ENCODE results near the gene ZDHHC11.

Gene ZDHHC11

DNA sequence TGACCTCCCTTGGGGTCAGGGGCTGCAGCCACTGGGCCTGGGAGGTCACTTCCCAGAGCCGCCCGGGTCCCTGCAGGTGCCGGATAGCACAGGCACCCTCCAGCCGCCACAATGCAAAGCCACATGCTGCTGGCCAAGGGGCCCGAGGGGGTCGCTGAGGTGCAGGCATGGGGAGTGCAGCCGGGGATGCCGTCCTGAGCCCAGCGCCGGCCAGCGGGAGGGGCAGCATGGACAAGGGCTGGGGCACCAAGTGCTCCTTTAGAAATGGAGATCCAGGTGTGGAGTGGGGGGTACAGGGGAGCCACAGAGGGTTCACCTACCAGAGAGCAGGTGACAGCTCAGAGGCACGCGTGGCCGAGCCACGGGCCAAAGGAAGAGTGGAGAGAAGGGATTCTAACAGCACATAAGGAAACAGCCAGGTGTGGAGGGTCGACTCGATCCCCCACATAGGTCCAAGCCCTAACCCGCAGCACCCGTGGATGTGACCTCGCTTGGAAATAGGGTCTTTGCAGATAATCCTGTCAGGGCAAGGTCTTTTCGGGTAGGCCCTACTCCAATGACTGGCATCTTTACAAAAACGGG lies 90.9 kb downstream of the ZDHHC11 start:
- TF ChIP-seq, protein P1, sequence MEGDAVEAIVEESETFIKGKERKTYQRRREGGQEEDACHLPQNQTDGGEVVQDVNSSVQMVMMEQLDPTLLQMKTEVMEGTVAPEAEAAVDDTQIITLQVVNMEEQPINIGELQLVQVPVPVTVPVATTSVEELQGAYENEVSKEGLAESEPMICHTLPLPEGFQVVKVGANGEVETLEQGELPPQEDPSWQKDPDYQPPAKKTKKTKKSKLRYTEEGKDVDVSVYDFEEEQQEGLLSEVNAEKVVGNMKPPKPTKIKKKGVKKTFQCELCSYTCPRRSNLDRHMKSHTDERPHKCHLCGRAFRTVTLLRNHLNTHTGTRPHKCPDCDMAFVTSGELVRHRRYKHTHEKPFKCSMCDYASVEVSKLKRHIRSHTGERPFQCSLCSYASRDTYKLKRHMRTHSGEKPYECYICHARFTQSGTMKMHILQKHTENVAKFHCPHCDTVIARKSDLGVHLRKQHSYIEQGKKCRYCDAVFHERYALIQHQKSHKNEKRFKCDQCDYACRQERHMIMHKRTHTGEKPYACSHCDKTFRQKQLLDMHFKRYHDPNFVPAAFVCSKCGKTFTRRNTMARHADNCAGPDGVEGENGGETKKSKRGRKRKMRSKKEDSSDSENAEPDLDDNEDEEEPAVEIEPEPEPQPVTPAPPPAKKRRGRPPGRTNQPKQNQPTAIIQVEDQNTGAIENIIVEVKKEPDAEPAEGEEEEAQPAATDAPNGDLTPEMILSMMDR (IDR thresholded peaks at IDR 0.05; ENCODE audit: insufficient read depth, low read length, missing control alignments): no peak
- H3K4me3 ChIP-seq (ENCODE audit: low read depth, low read length): no peak overlapping the region
- ChIA-PET POLR2A (no interaction called here), CTCF (no interaction called here)
- DNase-seq (ENCODE audit: low read depth, low spot score): no peak

DNA sequence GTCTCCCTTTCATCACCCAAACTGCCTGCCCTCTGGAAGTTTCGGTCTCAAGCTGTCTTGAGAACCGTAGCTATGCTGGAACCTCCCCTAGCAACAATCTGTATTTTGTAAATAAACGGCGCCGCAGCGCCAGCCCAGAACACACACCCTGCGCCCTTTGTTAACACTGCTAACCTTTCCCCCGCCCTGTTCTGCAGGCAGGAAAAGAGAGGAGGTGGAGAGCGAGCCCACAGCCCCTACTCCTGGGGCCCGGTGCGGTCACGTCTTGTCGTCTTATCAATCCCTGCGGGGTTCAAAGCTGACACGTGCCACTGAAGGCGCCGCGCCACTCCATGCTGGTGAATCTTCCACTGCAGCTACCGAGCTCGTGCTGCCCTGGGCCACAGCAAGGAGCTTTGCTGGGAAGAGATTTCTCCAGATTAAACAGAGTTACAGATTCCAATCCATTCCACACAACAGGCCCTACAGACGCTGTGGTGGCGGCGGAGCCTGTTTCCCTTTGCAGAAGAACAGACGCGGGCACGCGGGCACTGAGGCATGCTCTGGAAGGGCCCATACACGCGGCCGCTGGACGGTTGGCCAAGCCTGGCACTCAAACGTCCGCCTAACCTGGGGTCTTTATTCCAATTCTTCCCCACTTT lies 91.6 kb downstream of the ZDHHC11 start:
- TF ChIP-seq, protein P1 (IDR thresholded peaks at IDR 0.05; ENCODE audit: insufficient read depth, low read length, missing control alignments): no peak
- no peak overlapping the region for H3K4me3 ChIP-seq (ENCODE audit: low read depth, low read length)
- CTCF ChIA-PET: no interaction called here
- no peak for DNase-seq (ENCODE audit: low read depth, low spot score)
- POLR2A ChIA-PET: no interaction called here

DNA sequence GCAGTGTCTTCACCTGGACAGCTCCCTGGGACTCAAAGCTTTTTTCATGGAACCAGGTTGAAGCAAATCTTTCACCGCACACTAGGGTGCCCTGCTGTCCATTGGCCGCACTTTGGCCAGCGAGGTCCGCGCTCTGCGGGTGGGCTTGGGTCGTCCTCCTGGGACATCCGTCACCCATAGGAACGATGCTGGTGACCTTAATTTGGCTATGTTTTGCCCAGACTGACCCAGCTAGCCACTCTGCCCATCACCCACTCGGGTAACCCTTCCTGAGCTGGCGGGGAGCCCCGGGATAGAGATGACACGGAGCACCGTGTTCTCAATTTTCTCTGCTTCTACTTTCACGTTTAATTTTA lies 92.1 kb downstream of the ZDHHC11 start:
- H3K4me3 ChIP-seq (ENCODE audit: low read depth, low read length): no peak overlapping the region
- CTCF ChIA-PET: interaction anchor here (0.6 to 1.1 kb wide), 2 partner anchors 87 to 411 kb away, joined by 3 read pairs; no protein-coding TSS in a partner anchor
- POLR2A ChIA-PET: no interaction called here
- TF ChIP-seq, protein P1 (IDR thresholded peaks at IDR 0.05; ENCODE audit: insufficient read depth, low read length, missing control alignments): no peak
- DNase-seq (ENCODE audit: low read depth, low spot score): no peak

GRCh38 chr5:757931-758697 lies 92.7 kb downstream of the ZDHHC11 start:
- no peak for DNase-seq (ENCODE audit: low read depth, low spot score)
- CTCF ChIA-PET: interaction anchor here (0.6 to 1.1 kb wide), 2 partner anchors 86 to 411 kb away, joined by 3 read pairs; no protein-coding TSS in a partner anchor
- POLR2A ChIA-PET: no interaction called here
- no peak overlapping the region for H3K4me3 ChIP-seq (ENCODE audit: low read depth, low read length)
- TF ChIP-seq, protein P1 (IDR thresholded peaks at IDR 0.05; ENCODE audit: insufficient read depth, low read length, missing control alignments): no peak

- ChIA-PET CTCF (interaction anchor here (1.1 kb wide), 1 partner anchor 86 kb away, joined by 3 read pairs; no protein-coding TSS in a partner anchor), POLR2A (no interaction called here)
- no peak overlapping the region for H3K4me3 ChIP-seq (ENCODE audit: low read depth, low read length)
- no peak for DNase-seq (ENCODE audit: low read depth, low spot score)
- TF ChIP-seq, protein P1 (IDR thresholded peaks at IDR 0.05; ENCODE audit: insufficient read depth, low read length, missing control alignments): no peak
Measured at GRCh38 chr5:757346-757930, 93.3 kb downstream of the ZDHHC11 start.

- H3K4me3 ChIP-seq (ENCODE audit: low read depth, low read length): no peak overlapping the region
- TF ChIP-seq, protein P1 (IDR thresholded peaks at IDR 0.05; ENCODE audit: insufficient read depth, low read length, missing control alignments): no peak
- POLR2A ChIA-PET: no interaction called here
- DNase-seq (ENCODE audit: low read depth, low spot score): no peak
- CTCF ChIA-PET: no interaction called here
Measured at GRCh38 chr5:756865-757345, 93.9 kb downstream of the ZDHHC11 start.

All from AG04449 (cell line).